RKO (cell line): ENCODE results near the gene CHCHD1.
"Not testable (repeated sequence)": the region's sequence is repeated elsewhere in the genome, so short reads cannot be mapped to it uniquely, and the experiment has no call there.

ENCODE experiments used
- DNase-seq: peaks from one replicate; pipeline ENCODE4 v3.0.0-alpha.2; 2016; ENCODE audit warnings: low spot score

CHCHD1 gene

GRCh38 chr10:73793456-73793855 is 11.6 kb downstream of the CHCHD1 start:
- DNase-seq, result no peak

GRCh38 chr10:73795491-73795890 is 13.6 kb downstream of the CHCHD1 start:
- not testable (repeated sequence) for DNase-seq

GRCh38 chr10:73796035-73796434 is 14.2 kb downstream of the CHCHD1 start:
- DNase-seq, result not testable (repeated sequence)

- no peak for DNase-seq
Observed at GRCh38 chr10:73796766-73797165, 14.9 kb downstream of the CHCHD1 start.

- DNase-seq, result no peak
Observed at GRCh38 chr10:73797324-73798025, 15.6 kb downstream of the CHCHD1 start.

- DNase-seq, result no peak
Observed at GRCh38 chr10:73798087-73798486, 16.2 kb downstream of the CHCHD1 start.

- DNase-seq, result no peak
Observed at GRCh38 chr10:73798927-73799560, 17.2 kb downstream of the CHCHD1 start.

GRCh38 chr10:73799899-73800559 is 18.2 kb downstream of the CHCHD1 start:
- DNase-seq, result no peak

- DNase-seq, result no peak
Observed at GRCh38 chr10:73800560-73801252, 18.9 kb downstream of the CHCHD1 start.

- DNase-seq, result no peak
Observed at GRCh38 chr10:73801253-73801590, 19.4 kb downstream of the CHCHD1 start.

GRCh38 chr10:73802276-73802991 is 20.6 kb downstream of the CHCHD1 start:
- DNase-seq, result no peak

- DNase-seq, result no peak
Observed at GRCh38 chr10:73803680-73804286, 21.9 kb downstream of the CHCHD1 start.

GRCh38 chr10:73806176-73806950 is 24.5 kb downstream of the CHCHD1 start:
- DNase-seq, result no peak

- no peak for DNase-seq
Observed at GRCh38 chr10:73807471-73807870, 25.6 kb downstream of the CHCHD1 start.

GRCh38 chr10:73808021-73808815 is 26.4 kb downstream of the CHCHD1 start:
- DNase-seq, result no peak

GRCh38 chr10:73809061-73809818 is 27.4 kb downstream of the CHCHD1 start:
- no peak for DNase-seq

- no peak for DNase-seq
Observed at GRCh38 chr10:73810358-73810734, 28.5 kb downstream of the CHCHD1 start.

- peak; percentile 56 for DNase-seq
Observed at GRCh38 chr10:73810735-73811465, 29.1 kb downstream of the CHCHD1 start.

- no peak for DNase-seq
Observed at GRCh38 chr10:73812657-73813056, 30.8 kb downstream of the CHCHD1 start.
